Gastrocnemius medialis (tissue), 4 donors: ENCODE measurements around the gene MEG3. TPM values are rescaled to one million over a fixed set of nuclear protein-coding genes. Genes with fewer than 3 reads are reported as not detected.

Experiments used
- ATAC-seq, 2 donors: fragments of 150-250 bp; one replicate each; pipeline ENCODE4 v1.9.1; 2016
- DNase-seq, 2 donors: peaks; one replicate each; pipeline ENCODE4 v3.0.0-alpha.2; 2019
- H3K27ac ChIP-seq, 4 donors: fragments of 200-600 bp; sonication (generic); 1 replicate in 1 of 4; 2 replicates in 3 of 4; pipeline ENCODE4 v1.5.1; 2016 to 2018; ENCODE audit warnings: mild to moderate bottlenecking in 2 of 4, moderate library complexity in 1 of 4
- H3K27me3 ChIP-seq, 3 donors: fragments of 200-600 bp; sonication (generic) in 2 of 3; 1 replicate in 1 of 3; 2 replicates in 2 of 3; pipeline versions ENCODE4 v1.5.1 to v1.6.0; 2016 to 2019; ENCODE audit warnings: mild to moderate bottlenecking in 1 of 3, moderate library complexity in 1 of 3
- H3K36me3 ChIP-seq, 2 donors: fragments of 200-600 bp; sonication (generic) in 1 of 2; one replicate each; pipeline ENCODE4 v1.5.1; 2017 to 2018
- H3K4me1 ChIP-seq, 2 donors: fragments of 200-600 bp; sonication (generic) in 1 of 2; one replicate each; pipeline ENCODE4 v1.5.1; 2016 to 2017; ENCODE audit warnings: mild to moderate bottlenecking in 2 of 2
- H3K4me3 ChIP-seq, 4 donors: fragments of 200-600 bp; sonication (generic) in 3 of 4; 1 replicate in 1 of 4; 2 replicates in 3 of 4; pipeline ENCODE4 v1.5.1; 2016 to 2019; ENCODE audit warnings: mild to moderate bottlenecking in 2 of 4
- H3K9me3 ChIP-seq, 3 donors: fragments of 200-600 bp; sonication (generic) in 2 of 3; 1 replicate in 1 of 3; 2 replicates in 2 of 3; pipeline ENCODE4 v1.5.1; 2016 to 2019
- POLR2A ChIP-seq, 2 donors: fragments of 450-650 bp; IDR thresholded peaks; one replicate each; pipeline ENCODE4 v1.6.1; 2017; ENCODE audit warnings: antibody characterized with exemption in 2 of 2, mild to moderate bottlenecking in 2 of 2, moderate library complexity in 2 of 2
- in situ Hi-C, 4 donors: fragments of 200-750 bp; cut with MboI; loops; one replicate each; pipeline versions ENCODE4 v1.15.0 to v1.8.0; 2017; ENCODE audit warnings: low sequenced_read_pairs in 4 of 4
- intact Hi-C: fragments of 100-400 bp; cut with DNase I; formaldehyde crosslinking; loops from one replicate; pipeline ENCODE4 v1.15.1; 2023; ENCODE audit warnings: low total_unique reads
- total RNA-seq, 4 donors: library from RNA; depleted of rRNA; stranded (reverse); fragments of >200 nt; gene quantifications; one replicate each; pipeline versions ENCODE4 v1.1.0 to v1.2.3, GENCODE V29; 2016
- TF ChIP-seq, protein P1 (sequence below), 5 experiments: fragments of 450-650 bp in 3 of 5; fragments of 200-600 bp in 2 of 5; sonication (generic) in 2 of 5; IDR thresholded peaks in 4 of 5; conservative IDR thresholded peaks in 1 of 5; 1 replicate in 4 of 5; 2 replicates in 1 of 5; pipeline ENCODE4 v1.5.1; 2016 to 2019; ENCODE audit warnings: antibody characterized with exemption in 5 of 5, mild to moderate bottlenecking in 3 of 5, moderate library complexity in 3 of 5

Gene MEG3
- total RNA-seq, 4 donors from 2014 or later = 2.7 to 30.7 (median 5.2) TPM

DNA sequence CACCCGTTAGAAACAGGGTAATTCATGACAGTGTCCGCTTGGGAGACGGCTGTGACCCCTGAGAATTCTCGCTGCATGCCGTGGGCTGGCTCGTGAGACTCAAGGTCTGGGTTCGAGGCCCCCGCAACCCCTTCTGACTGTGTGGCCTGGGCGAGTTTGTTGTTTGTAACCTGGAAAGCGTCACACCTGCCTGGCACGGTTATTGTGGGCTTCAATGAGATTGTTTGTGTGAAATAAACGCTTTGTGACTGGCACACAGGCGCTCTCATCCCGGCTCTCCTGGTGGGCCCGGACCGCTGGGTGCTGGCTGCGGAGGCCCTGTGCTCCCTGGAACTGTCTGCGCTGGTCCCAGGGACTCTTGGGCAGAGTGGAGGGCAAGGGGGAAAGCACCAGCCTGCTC, 33.9 kb downstream of the MEG3 start:
- ATAC-seq = no peak
- Histone ChIP-seq H3K9me3 (no peaks in the 10 kb centered on the region), H3K4me3 (no peak overlapping the region), H3K27ac (no peak overlapping the region), H3K36me3 (no peaks in the 10 kb centered on the region), H3K4me1 (no peaks in the 10 kb centered on the region), H3K27me3 (no peaks in the 10 kb centered on the region)
- in situ Hi-C loops (loop anchor here in 1 of 4 donors (25.0 kb wide), 1 partner anchor 753 kb away; no protein-coding TSS in a partner anchor), intact Hi-C loops (no loop called here)
- DNase-seq = no peak
- TF ChIP-seq, protein P1, sequence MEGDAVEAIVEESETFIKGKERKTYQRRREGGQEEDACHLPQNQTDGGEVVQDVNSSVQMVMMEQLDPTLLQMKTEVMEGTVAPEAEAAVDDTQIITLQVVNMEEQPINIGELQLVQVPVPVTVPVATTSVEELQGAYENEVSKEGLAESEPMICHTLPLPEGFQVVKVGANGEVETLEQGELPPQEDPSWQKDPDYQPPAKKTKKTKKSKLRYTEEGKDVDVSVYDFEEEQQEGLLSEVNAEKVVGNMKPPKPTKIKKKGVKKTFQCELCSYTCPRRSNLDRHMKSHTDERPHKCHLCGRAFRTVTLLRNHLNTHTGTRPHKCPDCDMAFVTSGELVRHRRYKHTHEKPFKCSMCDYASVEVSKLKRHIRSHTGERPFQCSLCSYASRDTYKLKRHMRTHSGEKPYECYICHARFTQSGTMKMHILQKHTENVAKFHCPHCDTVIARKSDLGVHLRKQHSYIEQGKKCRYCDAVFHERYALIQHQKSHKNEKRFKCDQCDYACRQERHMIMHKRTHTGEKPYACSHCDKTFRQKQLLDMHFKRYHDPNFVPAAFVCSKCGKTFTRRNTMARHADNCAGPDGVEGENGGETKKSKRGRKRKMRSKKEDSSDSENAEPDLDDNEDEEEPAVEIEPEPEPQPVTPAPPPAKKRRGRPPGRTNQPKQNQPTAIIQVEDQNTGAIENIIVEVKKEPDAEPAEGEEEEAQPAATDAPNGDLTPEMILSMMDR (IDR thresholded peaks at IDR 0.05 in 4 of 5, conservative IDR thresholded peaks at IDR 0.05 in 1 of 5) = no peak
- TF ChIP-seq POLR2A (IDR thresholded peaks at IDR 0.05) = no peak

DNA sequence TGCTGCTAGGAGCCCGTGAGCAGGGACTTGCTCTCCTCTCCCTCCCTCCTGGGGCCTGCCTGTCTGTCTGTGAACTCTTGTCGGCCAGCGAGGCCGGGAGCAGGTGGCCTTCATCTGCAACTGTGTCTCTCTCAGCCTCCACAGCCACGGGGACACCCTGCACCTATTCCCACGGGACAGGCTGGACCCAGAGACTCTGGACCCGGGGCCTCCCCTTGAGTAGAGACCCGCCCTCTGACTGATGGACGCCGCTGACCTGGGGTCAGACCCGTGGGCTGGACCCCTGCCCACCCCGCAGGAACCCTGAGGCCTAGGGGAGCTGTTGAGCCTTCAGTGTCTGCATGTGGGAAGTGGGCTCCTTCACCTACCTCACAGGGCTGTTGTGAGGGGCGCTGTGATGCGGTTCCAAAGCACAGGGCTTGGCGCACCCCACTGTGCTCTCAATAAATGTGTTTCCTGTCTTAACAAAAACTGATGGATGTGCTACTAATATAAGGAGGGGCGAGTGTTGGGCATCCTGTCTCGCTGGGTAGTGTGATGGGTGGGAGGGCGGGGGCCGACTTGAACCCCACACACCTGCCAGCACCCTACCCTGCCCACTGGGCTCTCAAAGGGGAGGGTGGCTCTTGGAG, 34.8 kb downstream of the MEG3 start:
- H3K27ac ChIP-seq = no peak overlapping the region
- no peaks in the 10 kb centered on the region for H3K4me1 ChIP-seq
- H3K27me3 ChIP-seq = no peaks in the 10 kb centered on the region
- no peak for TF ChIP-seq POLR2A (IDR thresholded peaks at IDR 0.05)
- TF ChIP-seq, protein P1 (IDR thresholded peaks at IDR 0.05 in 4 of 5, conservative IDR thresholded peaks at IDR 0.05 in 1 of 5) = no peak
- in situ Hi-C loops = loop anchor here in 1 of 4 donors (25.0 kb wide), 1 partner anchor 752 kb away; no protein-coding TSS in a partner anchor
- intact Hi-C loops = no loop called here
- DNase-seq = no peak
- no peaks in the 10 kb centered on the region for H3K36me3 ChIP-seq
- no peaks in the 10 kb centered on the region for H3K9me3 ChIP-seq
- H3K4me3 ChIP-seq = no peak overlapping the region
- no peak for ATAC-seq

- H3K4me1 ChIP-seq = no peaks in the 10 kb centered on the region
- in situ Hi-C loops = loop anchor here in 1 of 4 donors (25.0 kb wide), 1 partner anchor 751 kb away; no protein-coding TSS in a partner anchor
- no peaks in the 10 kb centered on the region for H3K9me3 ChIP-seq
- no peaks in the 10 kb centered on the region for H3K36me3 ChIP-seq
- ATAC-seq (no peak), DNase-seq (no peak)
- intact Hi-C loops = no loop called here
- no peak overlapping the region for H3K27ac ChIP-seq
- no peak overlapping the region for H3K4me3 ChIP-seq
- no peaks in the 10 kb centered on the region for H3K27me3 ChIP-seq
- TF ChIP-seq, protein P1 (IDR thresholded peaks at IDR 0.05 in 4 of 5, conservative IDR thresholded peaks at IDR 0.05 in 1 of 5) = no peak
- no peak for TF ChIP-seq POLR2A (IDR thresholded peaks at IDR 0.05)
Measured at GRCh38 chr14:100861188-100861936, 35.4 kb downstream of the MEG3 start.

GRCh38 chr14:100861937-100862247, 36.0 kb downstream of the MEG3 start:
- Histone ChIP-seq H3K4me3 (no peak overlapping the region), H3K4me1 (no peaks in the 10 kb centered on the region), H3K9me3 (no peaks in the 10 kb centered on the region), H3K36me3 (no peaks in the 10 kb centered on the region), H3K27me3 (no peaks in the 10 kb centered on the region), H3K27ac (no peak overlapping the region)
- in situ Hi-C loops = loop anchor here in 1 of 4 donors (25.0 kb wide), 1 partner anchor 750 kb away; no protein-coding TSS in a partner anchor
- TF ChIP-seq POLR2A (IDR thresholded peaks at IDR 0.05) = no peak
- TF ChIP-seq, protein P1 (IDR thresholded peaks at IDR 0.05 in 4 of 5, conservative IDR thresholded peaks at IDR 0.05 in 1 of 5) = no peak
- no peak for ATAC-seq
- intact Hi-C loops = no loop called here
- no peak for DNase-seq
